H9 (cell line): Measurements from ENCODE around the gene SETD5. TPM values are rescaled to one million over a fixed set of nuclear protein-coding genes. Genes with fewer than 3 reads are reported as not detected.

ENCODE experiments used
- DNase-seq: peaks from one replicate; pipeline ENCODE4 v3.0.0-alpha.2; 2017
- H2AFZ ChIP-seq: one replicate; pipeline ENCODE4 v1.6.1; 2013; ENCODE audit warnings: mild to moderate bottlenecking, low read length, control low read depth, moderate library complexity
- H2AK5ac ChIP-seq: 2 replicates; pipeline ENCODE4 v1.6.1; 2013; ENCODE audit warnings: low read length, control low read depth, mixed read lengths; ENCODE audit not compliant: insufficient read length
- H2BK120ac ChIP-seq: one replicate; pipeline ENCODE4 v1.6.1; 2013; ENCODE audit warnings: low read depth, mild to moderate bottlenecking, low read length, control low read depth, inconsistent platforms; ENCODE audit not compliant: poor library complexity, severe bottlenecking
- H2BK12ac ChIP-seq: 2 replicates; pipeline ENCODE4 v1.6.1; 2013; ENCODE audit warnings: low read length, control low read depth, mixed read lengths, low read depth; ENCODE audit not compliant: insufficient read length
- H2BK15ac ChIP-seq: 2 replicates; pipeline ENCODE4 v1.6.1; 2013; ENCODE audit warnings: low read depth, low read length, control low read depth
- H2BK20ac ChIP-seq: one replicate; pipeline ENCODE4 v1.6.1; 2013; ENCODE audit warnings: low read depth, mild to moderate bottlenecking, low read length, control low read depth, inconsistent platforms; ENCODE audit not compliant: poor library complexity, severe bottlenecking
- H2BK5ac ChIP-seq: 2 replicates; pipeline ENCODE4 v1.6.1; 2013; ENCODE audit warnings: low read length, control low read depth, mixed read lengths; ENCODE audit not compliant: insufficient read length
- H3K14ac ChIP-seq: 2 replicates; pipeline ENCODE4 v1.6.1; 2013; ENCODE audit warnings: low read length, control low read depth; ENCODE audit not compliant: insufficient read depth
- H3K18ac ChIP-seq: 2 replicates; pipeline ENCODE4 v1.6.1; 2013; ENCODE audit warnings: low read depth, mild to moderate bottlenecking, mixed read lengths, low read length, control low read depth; ENCODE audit not compliant: insufficient read length
- H3K23ac ChIP-seq: 2 replicates; pipeline ENCODE4 v1.6.1; 2013; ENCODE audit warnings: low read length, control low read depth, mixed read lengths, low read depth; ENCODE audit not compliant: insufficient read length
- H3K23me2 ChIP-seq: 2 replicates; pipeline ENCODE4 v1.6.1; 2013; ENCODE audit warnings: low read depth, mild to moderate bottlenecking, mixed read lengths, low read length, control low read depth; ENCODE audit not compliant: insufficient read length, poor library complexity, severe bottlenecking
- H3K27ac ChIP-seq: 2 replicates; pipeline ENCODE4 v1.5.1; 2013; ENCODE audit warnings: low read length, control low read depth, mixed read lengths, low read depth; ENCODE audit not compliant: insufficient read length
- H3K27me3 ChIP-seq: 2 replicates; pipeline ENCODE4 v1.6.1; 2013; ENCODE audit warnings: low read length, control low read depth, inconsistent platforms; ENCODE audit not compliant: insufficient read depth
- H3K4ac ChIP-seq: 2 replicates; pipeline ENCODE4 v1.6.1; 2013; ENCODE audit warnings: low read depth, mild to moderate bottlenecking, control low read depth, inconsistent platforms, low read length, moderate library complexity
- H3K4me1 ChIP-seq: 2 replicates; pipeline ENCODE4 v1.6.1; 2013; ENCODE audit warnings: low read length, control low read depth, inconsistent platforms; ENCODE audit not compliant: insufficient read depth
- H3K4me2 ChIP-seq: 2 replicates; pipeline ENCODE4 v1.6.1; 2013; ENCODE audit warnings: low read length, control low read depth, mixed read lengths; ENCODE audit not compliant: insufficient read length, insufficient read depth
- H3K56ac ChIP-seq: 2 replicates; pipeline ENCODE4 v1.6.1; 2013; ENCODE audit warnings: low read depth, mild to moderate bottlenecking, mixed read lengths, low read length, control low read depth; ENCODE audit not compliant: insufficient read length
- H3K79me1 ChIP-seq: 2 replicates; pipeline ENCODE4 v1.6.1; 2013; ENCODE audit warnings: low read depth, mild to moderate bottlenecking, moderate library complexity, low read length, control low read depth, inconsistent platforms; ENCODE audit not compliant: insufficient read depth, poor library complexity, severe bottlenecking
- H3K79me2 ChIP-seq: 2 replicates; pipeline ENCODE4 v1.6.1; 2013; ENCODE audit warnings: low read length, control low read depth, inconsistent platforms; ENCODE audit not compliant: insufficient read depth
- H3K9ac ChIP-seq: 2 replicates; pipeline ENCODE4 v1.6.1; 2013; ENCODE audit warnings: low read length, control low read depth, mixed read lengths; ENCODE audit not compliant: insufficient read length; ENCODE audit errors: extremely low read depth
- H3K9me3 ChIP-seq: one replicate; pipeline ENCODE4 v1.6.1; 2013; ENCODE audit warnings: low read depth, low read length, inconsistent platforms; ENCODE audit not compliant: control insufficient read depth
- H3T11ph ChIP-seq: one replicate; pipeline ENCODE4 v1.6.1; 2013; ENCODE audit warnings: mild to moderate bottlenecking, low read length, control low read depth, inconsistent platforms
- H4K20me1 ChIP-seq: one replicate; pipeline ENCODE4 v1.6.1; 2013; ENCODE audit not compliant: control insufficient read depth, insufficient read length, insufficient read depth
- H4K5ac ChIP-seq: 2 replicates; pipeline ENCODE4 v1.6.1; 2013; ENCODE audit warnings: low read depth, mild to moderate bottlenecking, mixed read lengths, low read length, control low read depth; ENCODE audit not compliant: insufficient read length
- H4K8ac ChIP-seq: replicated peaks from 2 replicates; pipeline ENCODE4 v1.6.1; 2013; ENCODE audit warnings: low read length, control low read depth, mixed read lengths, low read depth; ENCODE audit not compliant: insufficient read length
- H4K91ac ChIP-seq: 2 replicates; pipeline ENCODE4 v1.6.1; 2013; ENCODE audit warnings: low read depth, mild to moderate bottlenecking, moderate library complexity, mixed read lengths, low read length, control low read depth; ENCODE audit not compliant: insufficient read length
- H3K27ac Mint-ChIP-seq, 3 experiments: 2 replicates in 2 of 3; 3 replicates in 1 of 3; pipeline ENCODE4 v1.8.0; 2020 to 2021; ENCODE audit warnings: mixed read lengths in 3 of 3, mild to moderate bottlenecking in 1 of 3, moderate library complexity in 1 of 3
- H3K27me3 Mint-ChIP-seq: 2 replicates; pipeline ENCODE4 v1.8.0; 2021; ENCODE audit warnings: low read depth, mild to moderate bottlenecking, moderate library complexity, mixed read lengths
- H3K36me3 Mint-ChIP-seq, 3 experiments: 2 replicates in 2 of 3; 3 replicates in 1 of 3; pipeline ENCODE4 v1.8.0; 2020 to 2021; ENCODE audit warnings: low read depth in 3 of 3, mixed read lengths in 3 of 3; ENCODE audit not compliant: insufficient read depth in 1 of 3
- H3K4me1 Mint-ChIP-seq, 2 experiments: 2 replicates each; pipeline ENCODE4 v1.8.0; 2020; ENCODE audit warnings: mixed read lengths in 2 of 2
- H3K4me3 Mint-ChIP-seq, 2 experiments: 2 replicates in 1 of 2; 3 replicates in 1 of 2; pipeline ENCODE4 v1.8.0; 2020 to 2021; ENCODE audit warnings: mild to moderate bottlenecking in 2 of 2, mixed read lengths in 2 of 2, moderate library complexity in 1 of 2
- H3K9me3 Mint-ChIP-seq, 2 experiments: 2 replicates in 1 of 2; 3 replicates in 1 of 2; pipeline ENCODE4 v1.8.0; 2020; ENCODE audit warnings: mild to moderate bottlenecking in 2 of 2, mixed read lengths in 2 of 2, moderate library complexity in 1 of 2
- WGBS: extraction: QIAGEN DNeasy Blood & Tissue Kit; methylation state at CpG from one replicate; pipeline ENCODE4 v1.1.7; 2013; ENCODE audit warnings: missing lambda C conversion rate, low lambda C conversion rate, mixed read lengths; ENCODE audit not compliant: insufficient read length; ENCODE audit errors: extremely low coverage; 5-methylcytosine and 5-hydroxymethylcytosine counted together
- total RNA-seq: library from RNA; stranded (reverse); gene quantifications from 2 replicates; pipeline ENCODE4 v1.2.1, GENCODE V29; 2021
- TF ChIP-seq, protein P1 (sequence below): fragments of 200-600 bp; sonication (generic); conservative IDR thresholded peaks from 3 replicates; pipeline ENCODE4 v1.8.0; 2021; ENCODE audit warnings: antibody characterized with exemption, mild to moderate bottlenecking

The SETD5 gene
- total RNA-seq, 1 experiment from 2014 or later = 207 TPM

DNA sequence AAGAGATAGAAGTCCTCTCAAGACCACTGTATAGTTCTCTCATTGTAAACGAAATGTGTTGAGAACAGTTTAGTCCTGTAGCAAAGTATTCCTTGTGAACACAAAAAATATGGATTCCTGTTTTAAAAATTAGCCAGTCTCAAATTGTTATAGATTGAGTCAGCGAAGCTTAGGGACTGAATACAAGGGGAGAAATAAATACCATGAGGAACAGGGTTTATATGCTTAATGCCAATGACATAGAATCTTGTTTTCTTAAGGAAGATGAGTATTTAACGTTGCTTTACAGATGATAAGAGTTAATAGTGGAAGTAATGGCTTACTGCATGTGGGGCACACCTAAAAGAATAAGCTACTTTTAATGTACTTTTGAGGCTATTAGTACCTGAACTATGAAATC lies 37.9 kb downstream of the SETD5 start:
- Histone ChIP-seq H3K23me2 (no peaks in the 10 kb centered on the region), H3K27me3 (no peaks in the 10 kb centered on the region), H4K91ac (no peak overlapping the region), H4K5ac (no peak overlapping the region), H4K8ac (no peak overlapping the region), H3K23ac (no peak overlapping the region), H2BK5ac (no peak overlapping the region), H3T11ph (no peak overlapping the region), H3K14ac (no peak overlapping the region), H2BK120ac (no peak overlapping the region), H3K18ac (no peak overlapping the region), H2BK12ac (no peak overlapping the region), H3K4me1 (no peaks in the 10 kb centered on the region), H2BK20ac (no peak overlapping the region), H3K9ac (no peak overlapping the region), H2AFZ (no peak overlapping the region), H3K79me2 (no peaks in the 10 kb centered on the region; the same call in 1 of the 2 replicates), H2AK5ac (no peak overlapping the region), H3K9me3 (no peaks in the 10 kb centered on the region), H3K56ac (no peak overlapping the region), H3K27ac (no peak overlapping the region), H3K79me1 (no peaks in the 10 kb centered on the region), H3K4me2 (no peak overlapping the region), H3K4ac (no peak overlapping the region), H4K20me1 (no peaks in the 10 kb centered on the region), H2BK15ac (no peak overlapping the region)
- peaks cover 40 to 88% (median 80%) of the 10 kb centered on the region in 3 experiments for H3K36me3 Mint-ChIP-seq
- WGBS = no CpG with 5 or more reads among the region's 3 CpGs
- H3K27ac Mint-ChIP-seq = no peak overlapping the region
- no peaks in the 10 kb centered on the region for H3K27me3 Mint-ChIP-seq
- H3K4me1 Mint-ChIP-seq = no peaks in the 10 kb centered on the region
- DNase-seq = no peak
- no peaks in the 10 kb centered on the region for H3K9me3 Mint-ChIP-seq
- no peak overlapping the region for H3K4me3 Mint-ChIP-seq
- TF ChIP-seq, protein P1, sequence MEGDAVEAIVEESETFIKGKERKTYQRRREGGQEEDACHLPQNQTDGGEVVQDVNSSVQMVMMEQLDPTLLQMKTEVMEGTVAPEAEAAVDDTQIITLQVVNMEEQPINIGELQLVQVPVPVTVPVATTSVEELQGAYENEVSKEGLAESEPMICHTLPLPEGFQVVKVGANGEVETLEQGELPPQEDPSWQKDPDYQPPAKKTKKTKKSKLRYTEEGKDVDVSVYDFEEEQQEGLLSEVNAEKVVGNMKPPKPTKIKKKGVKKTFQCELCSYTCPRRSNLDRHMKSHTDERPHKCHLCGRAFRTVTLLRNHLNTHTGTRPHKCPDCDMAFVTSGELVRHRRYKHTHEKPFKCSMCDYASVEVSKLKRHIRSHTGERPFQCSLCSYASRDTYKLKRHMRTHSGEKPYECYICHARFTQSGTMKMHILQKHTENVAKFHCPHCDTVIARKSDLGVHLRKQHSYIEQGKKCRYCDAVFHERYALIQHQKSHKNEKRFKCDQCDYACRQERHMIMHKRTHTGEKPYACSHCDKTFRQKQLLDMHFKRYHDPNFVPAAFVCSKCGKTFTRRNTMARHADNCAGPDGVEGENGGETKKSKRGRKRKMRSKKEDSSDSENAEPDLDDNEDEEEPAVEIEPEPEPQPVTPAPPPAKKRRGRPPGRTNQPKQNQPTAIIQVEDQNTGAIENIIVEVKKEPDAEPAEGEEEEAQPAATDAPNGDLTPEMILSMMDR = no peak
